ENCODE data around the gene GRB2. TPM values are rescaled to one million over a fixed set of nuclear protein-coding genes. Genes with fewer than 3 reads are reported as not detected.

GRB2 gene
- total RNA-seq, 1 donor from 2014 or later, result 95.0 TPM

DNA sequence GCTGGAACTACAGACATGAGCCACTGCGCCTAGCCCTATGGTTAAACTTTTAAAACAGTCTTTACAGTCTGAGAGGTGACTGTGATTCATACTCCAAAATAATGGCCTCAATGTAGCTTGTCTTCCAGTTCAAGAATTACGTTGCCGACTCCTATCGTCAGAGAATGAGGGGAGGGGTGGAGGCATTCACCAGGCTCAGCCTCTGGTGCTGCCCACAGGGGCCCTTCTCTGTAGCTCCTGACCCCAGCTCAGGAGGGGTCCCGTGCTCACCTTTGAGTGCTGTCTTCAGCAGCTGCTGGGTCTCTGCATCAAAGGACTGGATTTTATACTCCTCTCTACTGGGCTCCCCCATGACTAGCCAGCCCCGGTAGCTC, 135.6 kb downstream of the GRB2 start:
- Mint-ChIP-seq H3K4me3 (ENCODE audit: unreplicated experiment) (peak overlapping the region; percentile 89), H3K9me3 (ENCODE audit: unreplicated experiment) (no peaks in the 10 kb centered on the region), H3K4me1 (ENCODE audit: unreplicated experiment) (peaks cover 53% of the 10 kb centered on the region), H3K27ac (ENCODE audit: unreplicated experiment) (no peak overlapping the region), H3K36me3 (ENCODE audit: low read depth, unreplicated experiment) (peaks cover 8% of the 10 kb centered on the region), H3K27me3 (ENCODE audit: unreplicated experiment) (no peaks in the 10 kb centered on the region)
- TF ChIP-seq, protein P1, sequence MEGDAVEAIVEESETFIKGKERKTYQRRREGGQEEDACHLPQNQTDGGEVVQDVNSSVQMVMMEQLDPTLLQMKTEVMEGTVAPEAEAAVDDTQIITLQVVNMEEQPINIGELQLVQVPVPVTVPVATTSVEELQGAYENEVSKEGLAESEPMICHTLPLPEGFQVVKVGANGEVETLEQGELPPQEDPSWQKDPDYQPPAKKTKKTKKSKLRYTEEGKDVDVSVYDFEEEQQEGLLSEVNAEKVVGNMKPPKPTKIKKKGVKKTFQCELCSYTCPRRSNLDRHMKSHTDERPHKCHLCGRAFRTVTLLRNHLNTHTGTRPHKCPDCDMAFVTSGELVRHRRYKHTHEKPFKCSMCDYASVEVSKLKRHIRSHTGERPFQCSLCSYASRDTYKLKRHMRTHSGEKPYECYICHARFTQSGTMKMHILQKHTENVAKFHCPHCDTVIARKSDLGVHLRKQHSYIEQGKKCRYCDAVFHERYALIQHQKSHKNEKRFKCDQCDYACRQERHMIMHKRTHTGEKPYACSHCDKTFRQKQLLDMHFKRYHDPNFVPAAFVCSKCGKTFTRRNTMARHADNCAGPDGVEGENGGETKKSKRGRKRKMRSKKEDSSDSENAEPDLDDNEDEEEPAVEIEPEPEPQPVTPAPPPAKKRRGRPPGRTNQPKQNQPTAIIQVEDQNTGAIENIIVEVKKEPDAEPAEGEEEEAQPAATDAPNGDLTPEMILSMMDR (IDR thresholded peaks at IDR 0.05; ENCODE audit: unreplicated experiment), result no peak
- DNase-seq (ENCODE audit: low spot score), result no peak

Small RNAs within 50 kb of the gene (microRNA-seq; reads per million reads assigned to microRNA genes)
- not detected for gene MIR3678 (ENCODE audit: unreplicated experiment)

Other genes with a start within 250 kb of the GRB2 start
- 657 TPM for gene SUMO2, start 222.7 kb downstream of the GRB2 start, total RNA-seq (ENCODE audit: unreplicated experiment)
- gene NUP85, start 200.0 kb downstream of the GRB2 start, total RNA-seq (ENCODE audit: unreplicated experiment), result 83.9 TPM
- 60.8 TPM for gene GGA3, start 144.1 kb downstream of the GRB2 start, total RNA-seq (ENCODE audit: unreplicated experiment)
- 63.4 TPM for gene MRPS7, start 143.8 kb downstream of the GRB2 start, total RNA-seq (ENCODE audit: unreplicated experiment)
- gene MIF4GD, start 134.4 kb downstream of the GRB2 start, total RNA-seq (ENCODE audit: unreplicated experiment), result 15.7 TPM
- 2.9 TPM for gene SLC25A19, start 116.2 kb downstream of the GRB2 start, total RNA-seq (ENCODE audit: unreplicated experiment)
- gene TMEM94, start 51.0 kb upstream of the GRB2 start, total RNA-seq (ENCODE audit: unreplicated experiment), result 111 TPM
- gene CASKIN2, start 109.9 kb upstream of the GRB2 start, total RNA-seq (ENCODE audit: unreplicated experiment), result 47.8 TPM
- 18.8 TPM for gene TSEN54, start 110.8 kb upstream of the GRB2 start, total RNA-seq (ENCODE audit: unreplicated experiment)
- 34.4 TPM for gene LLGL2, start 120.0 kb upstream of the GRB2 start, total RNA-seq (ENCODE audit: unreplicated experiment)
- 224 TPM for gene MYO15B, start 182.1 kb upstream of the GRB2 start, total RNA-seq (ENCODE audit: unreplicated experiment)
- gene SMIM5, start 227.8 kb upstream of the GRB2 start, total RNA-seq (ENCODE audit: unreplicated experiment), result 1.1 TPM

Measured in endothelial cell (in vitro differentiated cells).